Measurements from ENCODE around the gene ZFP1.
"Not testable (repeated sequence)": the region's sequence is repeated elsewhere in the genome, so short reads cannot be mapped to it uniquely, and the experiment has no call there.

Gene ZFP1

GRCh38 chr16:75160386-75160785 lies 12.1 kb downstream of the ZFP1 start:
- no peak for FAIRE-seq

- no peak for FAIRE-seq
Measured at GRCh38 chr16:75169899-75170405, 21.6 kb downstream of the ZFP1 start.

GRCh38 chr16:75172578-75172977 lies 24.3 kb downstream of the ZFP1 start:
- no peak for FAIRE-seq

- FAIRE-seq, result no peak
Measured at GRCh38 chr16:75175074-75175473, 26.8 kb downstream of the ZFP1 start.

GRCh38 chr16:75176926-75177325 lies 28.6 kb downstream of the ZFP1 start:
- no peak for FAIRE-seq

GRCh38 chr16:75179208-75179607 lies 30.9 kb downstream of the ZFP1 start:
- FAIRE-seq, result no peak

- FAIRE-seq, result no peak
Measured at GRCh38 chr16:75181630-75182029, 33.3 kb downstream of the ZFP1 start.

GRCh38 chr16:75188832-75189477 lies 40.6 kb downstream of the ZFP1 start:
- FAIRE-seq, result no peak

- FAIRE-seq, result no peak
Measured at GRCh38 chr16:75189638-75190245, 41.4 kb downstream of the ZFP1 start.

- no peak for FAIRE-seq
Measured at GRCh38 chr16:75192606-75193264, 44.4 kb downstream of the ZFP1 start.

- FAIRE-seq, result no peak
Measured at GRCh38 chr16:75193265-75193650, 44.9 kb downstream of the ZFP1 start.

- FAIRE-seq, result no peak
Measured at GRCh38 chr16:75193730-75194444, 45.6 kb downstream of the ZFP1 start.

GRCh38 chr16:75195811-75196790 lies 47.8 kb downstream of the ZFP1 start:
- FAIRE-seq, result no peak

GRCh38 chr16:75196836-75197235 lies 48.5 kb downstream of the ZFP1 start:
- FAIRE-seq, result no peak

GRCh38 chr16:75197522-75198134 lies 49.3 kb downstream of the ZFP1 start:
- FAIRE-seq, result no peak

- FAIRE-seq, result no peak
Measured at GRCh38 chr16:75198135-75198600, 49.8 kb downstream of the ZFP1 start.

- FAIRE-seq, result no peak
Measured at GRCh38 chr16:75202069-75202590, 53.8 kb downstream of the ZFP1 start.

GRCh38 chr16:75203096-75203495 lies 54.8 kb downstream of the ZFP1 start:
- no peak for FAIRE-seq

- no peak for FAIRE-seq
Measured at GRCh38 chr16:75203667-75204409, 55.5 kb downstream of the ZFP1 start.

GRCh38 chr16:75204410-75204758 lies 56.1 kb downstream of the ZFP1 start:
- no peak for FAIRE-seq

- FAIRE-seq, result not testable (repeated sequence)
Measured at GRCh38 chr16:75204905-75205304, 56.6 kb downstream of the ZFP1 start.
